Measurements from ENCODE around the gene AIG1. TPM values are rescaled to one million over a fixed set of nuclear protein-coding genes. Genes with fewer than 3 reads are reported as not detected.

AIG1 gene
- total and polyA plus RNA-seq, 2 of the 13 experiments (the other 11 are each of a cell fraction or from before 2014, with no cell fraction given) = 115 to 197 TPM

- TF ChIP-seq ZNF703 (CRISPR knock-in tag; IDR thresholded peaks at IDR 0.05; ENCODE audit: borderline replicate concordance) (no peak), ZNF136 (CRISPR knock-in tag; IDR thresholded peaks at IDR 0.05; ENCODE audit: low read depth) (no peak), DR1 (CRISPR knock-in tag; IDR thresholded peaks at IDR 0.05) (no peak), ZFP1 (CRISPR knock-in tag; IDR thresholded peaks at IDR 0.05) (no peak), ZNF839 (CRISPR knock-in tag; IDR thresholded peaks at IDR 0.05; ENCODE audit: borderline replicate concordance) (no peak), ZNF503 (CRISPR knock-in tag; IDR thresholded peaks at IDR 0.05) (no peak)
Measured at GRCh38 chr6:143110996-143111395, 50.3 kb downstream of the AIG1 start (continued).

- WGBS (ENCODE audit: low lambda C conversion rate) = 94% methylated on average over 4 of the region's 4 CpGs
- FAIRE-seq = no peak
- Histone ChIP-seq H3K9ac (ENCODE audit: insufficient read depth, low read depth, low read length) (no peak overlapping the region), H3K79me2 (ENCODE audit: insufficient read depth, low read length) (no peaks in the 10 kb centered on the region), H3K27ac (ENCODE audit: extremely low read length, insufficient read depth, low read length) (no peak overlapping the region), H3K9me3 (ENCODE audit: low read length) (no peaks in the 10 kb centered on the region), H3K4me2 (ENCODE audit: low read depth, low read length) (no peak overlapping the region), H3K4me1 (ENCODE audit: insufficient read depth, low read length) (peaks cover 53% of the 10 kb centered on the region), H3K4me3 (replicated peaks in 1 of 3; ENCODE audit: insufficient read depth in 1 of 3, low read depth in 2 of 3, low read length in 3 of 3) (no peak overlapping the region), H3K36me3 (replicated peaks in 1 of 2; ENCODE audit: control insufficient read depth in 1 of 2, insufficient read depth in 2 of 2, low read length in 2 of 2) (no peaks in the 10 kb centered on the region), H2AFZ (ENCODE audit: low read length) (no peak overlapping the region), H3K27me3 (ENCODE audit: control insufficient read depth in 1 of 2, insufficient read depth in 2 of 2, low read length in 2 of 2) (no peaks in the 10 kb centered on the region), H4K20me1 (ENCODE audit: insufficient read depth, low read length) (no peaks in the 10 kb centered on the region)
- CTCF ChIA-PET (ENCODE audit: low intra/inter-chr PET ratio, low total read pairs) = no interaction called here
- DNase-seq (ENCODE audit: low spot score) = no peak
- TF ChIP-seq ZSCAN22 (CRISPR knock-in tag; IDR thresholded peaks at IDR 0.05) (no peak), USF2 (IDR thresholded peaks at IDR 0.05; ENCODE audit: low read depth, low read length) (no peak), USF2 (CRISPR knock-in tag; IDR thresholded peaks at IDR 0.05; ENCODE audit: borderline replicate concordance) (no peak), ZNF441 (CRISPR knock-in tag; IDR thresholded peaks at IDR 0.05; ENCODE audit: borderline replicate concordance) (0 out of 2 replicates have a peak, but pooled peaks have one; percentile 23)
- POLR2A ChIA-PET = no interaction called here
- ATAC-seq = no peak
- intact Hi-C loops (cut with micrococcal nuclease; ENCODE audit: unreplicated experiment) (no loop called here), in situ Hi-C loops (cut with HindIII; ENCODE audit: extremely low pct_ligation_motif_present, low pct_unique_long_range_greater_than_20kb) (no loop called here)
- BruUV-seq (replicated peaks) = no TSS peak
Measured at GRCh38 chr6:143111443-143111842, 50.8 kb downstream of the AIG1 start.

Data from HepG2 (cell line).